Measurements from ENCODE around the gene P2RX5. TPM values are rescaled to one million over a fixed set of nuclear protein-coding genes. Genes with fewer than 3 reads are reported as not detected.

Gene P2RX5
- total and polyA plus RNA-seq, 2 donors (not counting 3 experiments of a cell fraction or from before 2014, with no cell fraction given), result 0.19 to 0.22 TPM

DNA sequence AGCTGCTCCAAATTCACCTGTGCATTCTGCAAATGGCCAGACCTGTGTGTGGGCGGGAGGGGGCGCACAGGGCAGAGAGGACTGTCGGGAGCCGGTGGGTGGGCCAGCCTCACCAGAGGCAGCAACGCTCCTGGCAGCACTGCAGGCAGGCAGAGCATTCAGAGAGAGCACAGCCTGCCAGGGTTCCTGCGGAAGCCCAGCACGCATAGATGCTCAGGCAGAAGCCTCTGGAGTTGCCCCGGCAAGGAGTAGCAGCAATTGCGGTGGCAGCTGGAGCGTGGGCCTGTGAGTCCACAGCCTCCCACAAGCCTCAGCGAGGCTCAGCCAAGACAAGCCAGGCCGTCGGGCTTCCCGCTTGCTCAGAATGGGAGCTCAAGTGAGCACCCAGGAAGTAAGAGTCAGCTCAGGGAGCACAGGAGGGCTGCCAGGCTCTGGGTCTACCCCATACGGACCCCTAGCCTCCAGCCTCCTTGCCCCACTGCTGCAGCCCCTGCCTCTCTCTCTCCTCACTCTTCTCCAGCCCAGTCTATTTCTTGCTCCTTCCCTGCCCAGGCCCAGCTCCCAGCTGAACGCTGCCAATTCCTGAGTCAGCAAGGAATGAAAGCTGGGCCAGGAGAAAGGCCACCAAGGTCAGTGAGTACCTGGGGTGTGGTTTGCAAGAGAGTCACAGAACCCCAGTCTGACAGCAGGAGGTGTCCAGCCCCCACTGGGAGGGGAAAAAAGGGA lies 17.7 kb downstream of the P2RX5 start:
- dilution Hi-C loops (cut with MboI; ENCODE audit: extremely low pct_ligation_motif_present, low sequenced_read_pairs) (no loop called here), intact Hi-C loops (cut with micrococcal nuclease) (no loop called here)
- Histone ChIP-seq H3K4me3 (replicated peaks in 1 of 3; ENCODE audit: insufficient read depth in 1 of 3, low read depth in 1 of 3, low read length in 3 of 3) (no peak overlapping the region), H3K27me3 (ENCODE audit: control insufficient read depth in 2 of 2, insufficient read depth in 2 of 2, low read length in 2 of 2) (peaks cover 0 to 4% of the 10 kb centered on the region in 2 experiments), H4K20me1 (replicated peaks; ENCODE audit: control insufficient read depth, extremely low read depth, insufficient read depth, low read length) (no peaks in the 10 kb centered on the region), H2AFZ (ENCODE audit: low read depth, low read length) (no peak overlapping the region), H3K27ac (ENCODE audit: insufficient read depth, low read depth, low read length) (no peak overlapping the region), H3K79me2 (ENCODE audit: control insufficient read depth, insufficient read depth, low read length) (no peaks in the 10 kb centered on the region), H3K36me3 (ENCODE audit: control insufficient read depth in 2 of 2, extremely low read depth in 1 of 2, insufficient read depth in 2 of 2, low read length in 2 of 2) (no peaks in the 10 kb centered on the region), H3K9ac (replicated peaks; ENCODE audit: extremely low read depth, insufficient read depth, low read length) (no peak overlapping the region), H3K4me1 (ENCODE audit: control insufficient read depth, extremely low read depth, insufficient read depth, low read length) (no peaks in the 10 kb centered on the region), H3K4me2 (ENCODE audit: insufficient read depth, low read length) (no peak overlapping the region), H3K9me1 (replicated peaks; ENCODE audit: control insufficient read depth, extremely low read depth, insufficient read depth, low read length) (no peaks in the 10 kb centered on the region), H3K9me3 (replicated peaks; ENCODE audit: control insufficient read depth, insufficient read depth, low read length) (no peaks in the 10 kb centered on the region)
- ChIA-PET CTCF (interaction anchor here (1.0 to 2.8 kb wide), 2 partner anchors 45 to 59 kb away, joined by 4 to 9 read pairs; partner anchors contain the start of gene HASPIN), POLR2A (no interaction called here)
- BruUV-seq (replicated peaks), result no TSS peak
- DNase-seq (ENCODE audit: low read depth, low spot score), result no peak
- TF ChIP-seq POLR2A (IDR thresholded peaks at IDR 0.05; ENCODE audit: low read depth, low read length) (no peak), CTCF (IDR thresholded peaks at IDR 0.05; ENCODE audit: extremely low read depth in 1 of 2, insufficient read depth in 1 of 2, low read depth in 1 of 2, low read length in 2 of 2) (no peak), GATA2 (IDR thresholded peaks at IDR 0.05; ENCODE audit: insufficient read depth, insufficient read length, low read depth, low read length) (no peak), FOS (IDR thresholded peaks at IDR 0.05; ENCODE audit: borderline replicate concordance, insufficient read depth, low read length) (no peak), EZH2 (IDR thresholded peaks at IDR 0.05; ENCODE audit: borderline replicate concordance, low read depth, low read length, severe bottlenecking) (no peak), JUN (IDR thresholded peaks at IDR 0.05; ENCODE audit: borderline replicate concordance, insufficient read depth, insufficient read length, low read depth) (no peak)
- no peak for FAIRE-seq

All from endothelial cell of umbilical vein (primary cell).